DOHH2 (cell line): ENCODE data around the gene LARGE1.
"Not testable (repeated sequence)": the region's sequence is repeated elsewhere in the genome, so short reads cannot be mapped to it uniquely, and the experiment has no call there.

Experiments used
- H3F3A ChIP-seq: fragments of 200-600 bp; sonication (generic), shearing (Covaris generic); 2 replicates; pipeline ENCODE4 v1.6.0; 2016; ENCODE audit warnings: antibody characterized with exemption, mild to moderate bottlenecking; ENCODE audit not compliant: control insufficient read depth, insufficient read depth
- H3K27ac ChIP-seq: fragments of 200-600 bp; sonication (generic); 2 replicates; pipeline ENCODE4 v1.5.1; 2014; ENCODE audit warnings: low read depth, mild to moderate bottlenecking, low read length, moderate library complexity
- H3K27me3 ChIP-seq: fragments of 200-600 bp; sonication (generic); 2 replicates; pipeline ENCODE4 v1.6.1; 2014; ENCODE audit warnings: mild to moderate bottlenecking, low read length, mixed read lengths; ENCODE audit not compliant: control insufficient read depth
- H3K36me3 ChIP-seq: fragments of 200-600 bp; sonication (generic); 2 replicates; pipeline ENCODE4 v1.6.1; 2014; ENCODE audit warnings: mild to moderate bottlenecking, low read length, moderate library complexity, mixed read lengths; ENCODE audit not compliant: control insufficient read depth
- H3K4me1 ChIP-seq: fragments of 200-600 bp; sonication (generic); 2 replicates; pipeline ENCODE4 v1.6.1; 2014; ENCODE audit warnings: mild to moderate bottlenecking, low read length, mixed read lengths; ENCODE audit not compliant: control insufficient read depth
- H3K4me2 ChIP-seq: fragments of 200-600 bp; sonication (generic); 2 replicates; pipeline ENCODE4 v1.6.0; 2014; ENCODE audit warnings: mild to moderate bottlenecking, low read length, moderate library complexity
- H3K4me3 ChIP-seq: fragments of 200-600 bp; sonication (generic); 2 replicates; pipeline ENCODE4 v1.5.1; 2014; ENCODE audit warnings: mild to moderate bottlenecking, low read length, mixed read lengths
- H3K79me2 ChIP-seq: fragments of 200-600 bp; sonication (generic); 2 replicates; pipeline ENCODE4 v1.6.1; 2014; ENCODE audit warnings: mild to moderate bottlenecking, low read length, mixed read lengths; ENCODE audit not compliant: control insufficient read depth
- H3K9me2 ChIP-seq: fragments of 200-600 bp; sonication (generic); replicated peaks from 2 replicates; pipeline ENCODE4 v1.6.1; 2014; ENCODE audit warnings: mild to moderate bottlenecking, low read length, mixed read lengths; ENCODE audit not compliant: control insufficient read depth
- H3K9me3 ChIP-seq: fragments of 200-600 bp; sonication (generic); 2 replicates; pipeline ENCODE4 v1.6.1; 2014; ENCODE audit warnings: antibody characterized with exemption, low read length, mixed read lengths; ENCODE audit not compliant: control insufficient read depth, insufficient read depth
- H4K20me1 ChIP-seq: fragments of 200-600 bp; sonication (generic); 2 replicates; pipeline ENCODE4 v1.6.0; 2014; ENCODE audit warnings: low read depth, mild to moderate bottlenecking, antibody characterized with exemption, low read length, moderate library complexity; ENCODE audit not compliant: control insufficient read depth, insufficient read depth
- CTCF ChIP-seq: fragments of 200-600 bp; sonication (generic); IDR thresholded peaks from one replicate; pipeline ENCODE4 v1.5.1; 2014; ENCODE audit warnings: antibody characterized with exemption, mild to moderate bottlenecking, low read depth, low read length; ENCODE audit not compliant: poor library complexity, severe bottlenecking
- EZH2phosphoT487 ChIP-seq: fragments of 200-600 bp; sonication (generic); IDR thresholded peaks from 2 replicates; pipeline ENCODE4 v1.6.1; 2017; ENCODE audit warnings: borderline replicate concordance, mild to moderate bottlenecking, antibody characterized with exemption, low read length, moderate library complexity, mixed read lengths

The LARGE1 gene

GRCh38 chr22:33569018-33569417, 351.3 kb downstream of the LARGE1 start:
- H3K4me3 ChIP-seq = peak overlapping the region; percentile 73
- no peaks in the 10 kb centered on the region for H3K9me3 ChIP-seq
- TF ChIP-seq EZH2phosphoT487 (no peak), CTCF (no peak)
- H3K4me1 ChIP-seq = peaks cover 94% of the 10 kb centered on the region
- H3K36me3 ChIP-seq = no peaks in the 10 kb centered on the region
- peaks cover 13% of the 10 kb centered on the region for H3F3A ChIP-seq
- peak overlapping the region; percentile 96 for H3K27ac ChIP-seq
- H3K27me3 ChIP-seq = no peaks in the 10 kb centered on the region
- peak overlapping the region; percentile 96 for H3K4me2 ChIP-seq
- no peaks in the 10 kb centered on the region for H3K9me2 ChIP-seq
- H3K79me2 ChIP-seq = no peaks in the 10 kb centered on the region
- no peaks in the 10 kb centered on the region for H4K20me1 ChIP-seq

- H3K79me2 ChIP-seq, H3K4me3 ChIP-seq, H3K4me2 ChIP-seq, H3K36me3 ChIP-seq, H4K20me1 ChIP-seq, H3K9me3 ChIP-seq, H3K27ac ChIP-seq, H3K27me3 ChIP-seq, H3K9me2 ChIP-seq: not testable (repeated sequence)
- Histone ChIP-seq H3F3A (peaks cover 13% of the 10 kb centered on the region), H3K4me1 (peaks cover 86% of the 10 kb centered on the region)
Observed at GRCh38 chr22:33566495-33566894, 353.8 kb downstream of the LARGE1 start.

- H3K79me2 ChIP-seq = no peaks in the 10 kb centered on the region
- no peaks in the 10 kb centered on the region for H3K27me3 ChIP-seq
- H4K20me1 ChIP-seq = no peaks in the 10 kb centered on the region
- no peaks in the 10 kb centered on the region for H3K9me3 ChIP-seq
- H3F3A ChIP-seq = peaks cover 13% of the 10 kb centered on the region
- no peak overlapping the region for H3K4me2 ChIP-seq
- H3K9me2 ChIP-seq = no peaks in the 10 kb centered on the region
- no peak for TF ChIP-seq EZH2phosphoT487
- TF ChIP-seq CTCF = no peak
- H3K4me3 ChIP-seq = no peak overlapping the region
- H3K27ac ChIP-seq = no peak overlapping the region
- H3K36me3 ChIP-seq = no peaks in the 10 kb centered on the region
- H3K4me1 ChIP-seq = peaks cover 77% of the 10 kb centered on the region
Observed at GRCh38 chr22:33565580-33565995, 354.7 kb downstream of the LARGE1 start.

GRCh38 chr22:33564683-33565082, 355.6 kb downstream of the LARGE1 start:
- no peaks in the 10 kb centered on the region for H3K36me3 ChIP-seq
- no peak overlapping the region for H3K4me2 ChIP-seq

More at GRCh38 chr22:33564683-33565082, 355.6 kb downstream of the LARGE1 start:
- Histone ChIP-seq H3K4me1 (peaks cover 68% of the 10 kb centered on the region), H3K9me2 (no peaks in the 10 kb centered on the region), H4K20me1 (no peaks in the 10 kb centered on the region), H3K27me3 (no peaks in the 10 kb centered on the region), H3K9me3 (no peaks in the 10 kb centered on the region), H3K4me3 (no peak overlapping the region), H3K79me2 (no peaks in the 10 kb centered on the region), H3K27ac (no peak overlapping the region), H3F3A (peaks cover 9% of the 10 kb centered on the region)
- TF ChIP-seq CTCF (no peak), EZH2phosphoT487 (no peak)
